HEK293T (cell line): ENCODE data around the gene ACO2.
"Not testable (repeated sequence)": the region's sequence is repeated elsewhere in the genome, so short reads cannot be mapped to it uniquely, and the experiment has no call there.

ENCODE experiments used
- CTCF ChIA-PET: fragments of 350-600 bp; formaldehyde crosslinking; extraction: SDS; loops from one replicate; lab custom pipeline; 2021; ENCODE audit warnings: antibody characterized with exemption, inconsistent platforms; lab: Yijun Ruan, JAX
- POLR2A ChIA-PET: fragments of 350-600 bp; formaldehyde crosslinking; extraction: SDS; loops from one replicate; lab custom pipeline; 2020; ENCODE audit warnings: antibody characterized with exemption, inconsistent platforms; lab: Yijun Ruan, JAX
- DNase-seq: peaks from one replicate; pipeline ENCODE4 v3.0.0; 2012; ENCODE audit warnings: mixed read lengths; ENCODE audit errors: extremely low spot score
- ARNT ChIP-seq: fragments of 450-650 bp; IDR thresholded peaks from 2 replicates; pipeline ENCODE4 v1.6.1; 2017; ENCODE audit warnings: mild to moderate bottlenecking
- BHLHE40 ChIP-seq: fragments of 450-650 bp; IDR thresholded peaks from 2 replicates; pipeline ENCODE4 v1.6.1; 2016; ENCODE audit warnings: mild to moderate bottlenecking, moderate library complexity, borderline replicate concordance
- CTBP1 ChIP-seq: fragments of 450-650 bp; IDR thresholded peaks from 2 replicates; pipeline ENCODE4 v1.6.1; 2016; ENCODE audit warnings: borderline replicate concordance
- ELF4 ChIP-seq: fragments of 450-650 bp; IDR thresholded peaks from 2 replicates; pipeline ENCODE4 v1.6.1; 2017; ENCODE audit warnings: antibody characterized with exemption
- FOXA1 ChIP-seq: fragments of 450-650 bp; IDR thresholded peaks from 2 replicates; pipeline ENCODE4 v1.6.1; 2016; ENCODE audit warnings: mild to moderate bottlenecking
- FOXK2 ChIP-seq: fragments of 450-650 bp; IDR thresholded peaks from 2 replicates; pipeline ENCODE4 v1.6.1; 2016; ENCODE audit warnings: mild to moderate bottlenecking
- FOXM1 ChIP-seq: fragments of 450-650 bp; IDR thresholded peaks from 2 replicates; pipeline ENCODE4 v1.6.1; 2017; ENCODE audit warnings: mild to moderate bottlenecking, borderline replicate concordance
- HDGF ChIP-seq: fragments of 450-650 bp; IDR thresholded peaks from 2 replicates; pipeline ENCODE4 v1.6.1; 2017; ENCODE audit warnings: antibody characterized with exemption, borderline replicate concordance
- L3MBTL2 ChIP-seq: fragments of 450-650 bp; conservative IDR thresholded peaks from 2 replicates; pipeline ENCODE4 v1.6.1; 2016; ENCODE audit warnings: mild to moderate bottlenecking
- LEF1 ChIP-seq: fragments of 450-650 bp; IDR thresholded peaks from 2 replicates; pipeline ENCODE4 v1.6.1; 2017; ENCODE audit warnings: mild to moderate bottlenecking, borderline replicate concordance
- NFRKB ChIP-seq: fragments of 450-650 bp; IDR thresholded peaks from 2 replicates; pipeline ENCODE4 v1.6.1; 2016; ENCODE audit warnings: mild to moderate bottlenecking, moderate library complexity
- SP1 ChIP-seq: fragments of 450-650 bp; IDR thresholded peaks from 2 replicates; pipeline ENCODE4 v1.6.1; 2017
- SUZ12 ChIP-seq: fragments of 450-650 bp; IDR thresholded peaks from 2 replicates; pipeline ENCODE4 v1.6.1; 2016; ENCODE audit warnings: mild to moderate bottlenecking
- TARDBP ChIP-seq: fragments of 450-650 bp; IDR thresholded peaks from 2 replicates; pipeline ENCODE4 v1.6.1; 2016
- ZNF384 ChIP-seq: fragments of 450-650 bp; IDR thresholded peaks from 2 replicates; pipeline ENCODE4 v1.6.1; 2016
- TF ChIP-seq, protein P1 (sequence below): fragments of 450-650 bp; IDR thresholded peaks from 2 replicates; pipeline ENCODE4 v1.6.1; 2016

The ACO2 gene

GRCh38 chr22:41564563-41564962 lies 95.6 kb downstream of the ACO2 start:
- POLR2A ChIA-PET = interaction anchor here (1.6 kb wide), 1 partner anchor 25 kb away, joined by 5 read pairs; the partner anchor contains the start of gene PMM1
- no peak for DNase-seq
- TF ChIP-seq L3MBTL2 (no peak), ELF4 (no peak)
- CTCF ChIA-PET = no interaction called here

DNA sequence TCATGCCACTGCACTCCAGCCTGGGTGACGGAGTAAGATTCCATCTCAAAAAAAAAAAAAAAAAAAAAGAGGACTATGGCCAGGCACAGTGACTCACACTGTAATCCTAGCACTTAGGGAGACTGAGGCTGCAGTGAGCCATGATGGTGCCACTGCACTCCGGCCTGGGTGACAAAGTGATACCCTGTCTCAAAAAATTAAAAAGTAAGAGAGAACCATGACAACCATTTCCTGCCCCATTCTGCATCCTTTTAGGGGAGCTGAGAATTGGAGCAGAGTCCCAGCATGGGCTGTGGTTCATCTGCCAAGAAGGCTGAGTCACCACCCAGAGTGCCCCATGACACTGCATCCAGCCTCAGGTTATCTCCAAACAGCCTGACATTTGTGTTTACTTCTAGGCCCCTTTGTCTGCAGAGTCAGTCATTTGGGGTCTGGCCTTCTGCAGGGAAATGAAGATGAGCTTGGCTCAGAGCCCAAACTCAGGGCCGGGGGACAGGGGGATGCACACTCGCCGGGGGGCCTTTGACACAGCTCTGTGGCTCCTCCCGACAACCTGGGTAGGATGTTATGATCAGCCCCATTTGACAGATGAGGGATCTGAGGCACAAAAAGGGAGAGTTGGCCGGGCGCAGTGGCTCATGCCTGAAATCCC lies 96.6 kb downstream of the ACO2 start:
- no peak for DNase-seq
- ChIA-PET POLR2A (interaction anchor here (1.6 kb wide), 1 partner anchor 24 kb away, joined by 5 read pairs; the partner anchor contains the start of gene PMM1), CTCF (interaction anchor here (0.7 to 0.9 kb wide), 2 partner anchors 12 kb away, joined by 3 read pairs; no protein-coding TSS in a partner anchor)
- TF ChIP-seq ZNF384 = peak; percentile 59
- no peak for TF ChIP-seq SP1

DNA sequence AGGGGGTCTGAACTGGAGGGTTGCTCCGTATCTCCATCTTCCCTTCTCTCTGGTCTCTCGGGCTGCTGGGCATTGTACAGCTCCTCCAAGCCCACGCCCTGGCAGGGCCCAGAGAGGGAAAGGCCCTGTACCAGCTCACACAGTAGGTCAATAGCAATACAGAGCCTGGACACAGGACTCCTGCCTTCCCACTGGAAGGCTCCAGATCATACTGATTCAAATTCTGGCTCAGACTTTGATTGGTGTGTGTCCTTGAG lies 98.5 kb downstream of the ACO2 start:
- DNase-seq = no peak
- no peak for TF ChIP-seq NFRKB
- TF ChIP-seq CTBP1 = no peak
- no peak for TF ChIP-seq TARDBP
- ChIA-PET POLR2A (interaction anchor here (0.6 to 2.4 kb wide), 2 partner anchors 22 to 27 kb away, joined by 3 to 9 read pairs; partner anchors contain the start of gene PMM1), CTCF (interaction anchor here (1.1 kb wide), 1 partner anchor 24 kb away, joined by 3 read pairs; the partner anchor contains the start of gene POLR3H)

- DNase-seq = no peak
- ChIA-PET POLR2A (interaction anchor here (0.8 to 2.4 kb wide), 2 partner anchors 21 to 25 kb away, joined by 4 to 9 read pairs; partner anchors contain the start of genes PMM1 and POLR3H), CTCF (no interaction called here)
- TF ChIP-seq BHLHE40 (no peak), L3MBTL2 (no peak), TARDBP (no peak), ZNF384 (no peak), CTBP1 (no peak), ARNT (no peak)
- TF ChIP-seq, protein P1, sequence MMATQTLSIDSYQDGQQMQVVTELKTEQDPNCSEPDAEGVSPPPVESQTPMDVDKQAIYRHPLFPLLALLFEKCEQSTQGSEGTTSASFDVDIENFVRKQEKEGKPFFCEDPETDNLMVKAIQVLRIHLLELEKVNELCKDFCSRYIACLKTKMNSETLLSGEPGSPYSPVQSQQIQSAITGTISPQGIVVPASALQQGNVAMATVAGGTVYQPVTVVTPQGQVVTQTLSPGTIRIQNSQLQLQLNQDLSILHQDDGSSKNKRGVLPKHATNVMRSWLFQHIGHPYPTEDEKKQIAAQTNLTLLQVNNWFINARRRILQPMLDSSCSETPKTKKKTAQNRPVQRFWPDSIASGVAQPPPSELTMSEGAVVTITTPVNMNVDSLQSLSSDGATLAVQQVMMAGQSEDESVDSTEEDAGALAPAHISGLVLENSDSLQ = no peak
Measured at GRCh38 chr22:41568811-41569210, 99.9 kb downstream of the ACO2 start.

- ChIA-PET POLR2A (interaction anchor here (0.6 to 2.3 kb wide), 4 partner anchors 10 to 1012 kb away, joined by 3 to 9 read pairs (median 7); partner anchors contain the start of genes CSDC2, DESI1, PMM1 and XRCC6), CTCF (interaction anchor here (0.8 kb wide), 1 partner anchor 13 kb away, joined by 4 read pairs; no protein-coding TSS in a partner anchor)
- no peak for TF ChIP-seq CTBP1
- no peak for TF ChIP-seq BHLHE40
- TF ChIP-seq SUZ12 = no peak
- no peak for TF ChIP-seq FOXM1
- TF ChIP-seq, protein P1 = no peak
- TF ChIP-seq FOXA1 = no peak
- TF ChIP-seq ZNF384 = no peak
- TF ChIP-seq ELF4 = no peak
- DNase-seq = no peak
Measured at GRCh38 chr22:41570221-41570620, 101.3 kb downstream of the ACO2 start.

DNA sequence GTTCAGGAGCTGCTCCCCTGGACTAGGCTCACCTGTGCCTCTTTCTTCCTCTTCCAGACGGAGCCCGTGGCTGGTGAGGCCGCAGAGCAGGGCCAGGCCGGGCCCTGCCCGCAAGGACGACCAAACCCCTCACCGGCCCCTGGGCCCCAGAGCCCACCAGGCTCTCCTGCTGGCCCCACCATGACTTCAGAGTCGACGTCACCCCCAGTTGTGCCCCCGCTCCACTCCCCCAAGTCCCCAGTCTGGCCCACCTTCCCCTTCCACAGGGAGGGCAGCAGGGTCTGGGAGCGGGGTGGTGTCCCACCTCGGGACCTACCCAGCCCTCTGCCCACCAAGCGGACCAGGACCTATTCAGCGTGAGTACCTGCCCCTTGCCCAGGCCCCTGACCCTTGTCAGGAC lies 102.9 kb downstream of the ACO2 start:
- ChIA-PET CTCF (no interaction called here), POLR2A (interaction anchor here (2.3 kb wide), 1 partner anchor 50 kb away, joined by 9 read pairs; the partner anchor contains the start of genes DESI1 and XRCC6)
- DNase-seq = no peak
- TF ChIP-seq BHLHE40 (no peak), SUZ12 (no peak), ARNT (no peak), TARDBP (no peak), L3MBTL2 (no peak), LEF1 (no peak), FOXM1 (no peak), ZNF384 (no peak)
- TF ChIP-seq, protein P1 = no peak

- CTCF ChIA-PET, DNase-seq: not testable (repeated sequence)
- POLR2A ChIA-PET = interaction anchor here (1.6 kb wide), 1 partner anchor 17 kb away, joined by 7 read pairs; the partner anchor contains the start of gene PMM1
Measured at GRCh38 chr22:41572305-41572704, 103.4 kb downstream of the ACO2 start.

DNA sequence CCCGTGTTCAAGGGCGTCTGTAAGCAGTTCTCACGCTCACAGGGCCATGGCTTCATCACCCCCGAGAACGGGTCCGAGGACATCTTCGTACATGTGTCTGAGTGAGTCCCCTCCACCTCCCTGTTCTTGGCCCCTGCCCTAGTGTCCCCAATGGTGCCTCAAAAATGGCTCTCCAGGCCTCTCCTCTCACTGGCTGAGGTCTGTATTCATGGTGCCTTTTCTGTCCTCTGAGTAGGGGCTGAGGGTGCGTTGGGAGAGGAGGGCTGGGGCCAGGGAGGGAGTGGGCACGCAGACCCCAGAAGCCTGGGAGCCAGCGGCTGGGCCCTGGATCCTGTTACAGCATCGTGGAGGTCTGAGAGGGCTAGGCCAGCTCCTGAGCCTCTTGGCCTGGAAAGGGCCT lies 104.8 kb downstream of the ACO2 start:
- POLR2A ChIA-PET = interaction anchor here (1.0 to 1.6 kb wide), 2 partner anchors 11 to 16 kb away, joined by 3 to 7 read pairs; partner anchors contain the start of gene PMM1

More for the DNA sequence above, 104.8 kb downstream of the ACO2 start:
- CTCF ChIA-PET = no interaction called here
- no peak for TF ChIP-seq ZNF384
- TF ChIP-seq ELF4 = no peak
- TF ChIP-seq SUZ12 = no peak
- TF ChIP-seq FOXK2 = no peak
- TF ChIP-seq NFRKB = no peak
- TF ChIP-seq HDGF = no peak
- TF ChIP-seq FOXM1 = no peak
- no peak for TF ChIP-seq ARNT
- TF ChIP-seq L3MBTL2 = no peak
- no peak for DNase-seq
